GM19328 (cell line): ENCODE results near the gene PGS1.

ENCODE experiments used
- ATAC-seq: cut with Tn5 transposase; IDR thresholded peaks from one replicate; pipeline ENCODE4 v1.9.1; 2021; ENCODE audit warnings: mild to moderate bottlenecking, moderate library complexity; ENCODE audit not compliant: unreplicated experiment

The PGS1 gene

DNA sequence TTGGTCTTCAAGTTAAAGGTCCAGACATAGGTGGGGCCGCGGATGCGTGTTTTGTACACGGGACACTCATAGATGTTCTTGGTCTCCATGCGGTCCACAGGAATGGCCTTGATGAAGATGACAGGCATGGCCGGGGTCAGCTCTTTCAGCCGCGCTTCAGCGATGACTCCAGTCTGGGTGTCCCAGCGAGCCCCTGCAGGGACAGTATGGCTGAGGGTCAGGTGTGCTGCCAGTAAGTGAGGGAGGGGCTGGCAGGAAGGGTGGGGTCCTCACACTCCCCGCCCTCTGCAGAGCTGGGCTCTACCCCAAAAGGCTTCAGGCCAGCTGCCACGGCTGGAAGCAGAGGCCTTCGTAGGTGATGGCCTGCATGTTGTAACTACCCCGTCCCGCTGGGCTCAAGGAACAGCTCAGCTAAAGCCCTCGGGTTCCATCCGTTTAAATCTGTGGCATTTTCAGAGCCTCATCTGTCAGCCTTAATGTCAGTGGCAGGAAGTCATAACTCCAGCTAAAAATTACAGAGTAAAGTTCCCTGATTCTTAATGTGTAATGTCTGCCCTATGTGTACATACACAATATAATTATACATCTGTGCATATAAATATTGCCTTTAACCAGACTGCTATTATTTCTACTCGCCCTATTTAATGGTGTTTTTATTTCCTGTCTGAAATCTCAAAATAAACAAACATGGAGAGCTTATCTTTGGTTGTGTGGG is 45.7 kb downstream of the PGS1 start:
- ATAC-seq: no peak

DNA sequence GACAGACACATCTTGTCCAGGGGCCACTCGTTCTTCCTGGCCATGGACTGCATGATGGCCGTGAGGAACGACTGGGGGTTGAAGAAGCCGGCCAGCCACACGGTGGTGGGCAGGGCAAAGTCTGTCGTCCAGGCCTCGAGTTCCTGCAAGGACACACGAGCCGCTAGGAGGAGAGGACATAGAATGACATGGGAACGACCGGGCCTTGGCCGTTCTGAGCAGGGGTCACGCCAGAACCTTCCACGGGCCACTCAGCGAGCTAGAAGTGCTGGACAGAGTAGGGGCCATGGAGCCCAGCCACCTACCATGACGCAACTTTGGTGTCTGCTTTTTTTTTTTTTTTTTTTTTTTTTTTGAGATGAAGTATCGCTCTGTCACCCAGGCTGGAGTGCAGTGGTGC is 47.0 kb downstream of the PGS1 start:
- no peak for ATAC-seq

DNA sequence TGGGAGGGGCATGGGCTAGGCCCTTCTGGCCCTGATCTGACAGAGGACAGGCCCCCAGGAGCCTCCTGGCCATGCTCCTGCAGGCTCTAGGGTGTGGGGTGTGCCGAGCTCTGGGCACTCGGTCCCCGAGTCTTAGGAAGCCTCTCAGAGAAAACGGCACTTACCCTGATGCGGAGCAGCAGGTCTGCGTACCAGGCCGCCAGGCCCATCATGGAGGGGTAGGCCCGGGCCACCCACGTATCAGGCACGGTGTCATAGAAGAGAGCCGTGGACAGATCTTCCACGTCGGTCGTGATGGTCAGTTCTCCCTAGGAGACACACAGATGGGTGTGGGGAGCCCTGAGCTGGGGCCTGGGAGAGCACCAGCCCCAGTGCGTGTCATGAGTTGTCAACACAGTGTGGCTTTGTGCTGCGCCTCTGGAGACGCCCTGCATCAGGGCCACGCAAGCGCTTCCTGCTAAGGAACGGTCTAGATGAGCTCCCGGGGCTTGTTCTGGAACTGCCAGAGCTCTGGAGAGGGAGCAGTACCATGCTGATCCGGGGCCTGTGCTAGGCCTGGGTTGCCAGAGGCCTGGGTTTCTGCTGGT is 47.9 kb downstream of the PGS1 start:
- no peak for ATAC-seq

DNA sequence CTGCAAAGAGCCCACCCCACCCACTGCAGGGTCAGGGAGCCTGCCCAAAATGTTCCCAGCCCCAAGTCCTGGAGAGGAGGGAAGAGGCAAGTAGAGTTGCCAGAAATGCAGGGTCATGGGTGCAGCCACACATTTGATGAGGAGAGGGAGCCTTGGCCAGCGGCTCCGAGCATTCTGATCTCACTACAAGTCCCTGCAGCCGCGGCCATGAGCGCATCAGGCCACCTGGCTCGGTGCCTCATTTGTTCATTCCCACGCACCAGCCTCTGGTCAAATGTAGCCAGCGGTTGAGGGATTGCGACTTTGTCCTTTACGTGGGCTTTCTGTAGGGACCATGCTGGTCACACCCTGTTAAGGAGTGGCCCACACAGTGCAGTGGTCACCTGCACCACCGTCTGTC is 48.7 kb downstream of the PGS1 start:
- ATAC-seq: no peak

DNA sequence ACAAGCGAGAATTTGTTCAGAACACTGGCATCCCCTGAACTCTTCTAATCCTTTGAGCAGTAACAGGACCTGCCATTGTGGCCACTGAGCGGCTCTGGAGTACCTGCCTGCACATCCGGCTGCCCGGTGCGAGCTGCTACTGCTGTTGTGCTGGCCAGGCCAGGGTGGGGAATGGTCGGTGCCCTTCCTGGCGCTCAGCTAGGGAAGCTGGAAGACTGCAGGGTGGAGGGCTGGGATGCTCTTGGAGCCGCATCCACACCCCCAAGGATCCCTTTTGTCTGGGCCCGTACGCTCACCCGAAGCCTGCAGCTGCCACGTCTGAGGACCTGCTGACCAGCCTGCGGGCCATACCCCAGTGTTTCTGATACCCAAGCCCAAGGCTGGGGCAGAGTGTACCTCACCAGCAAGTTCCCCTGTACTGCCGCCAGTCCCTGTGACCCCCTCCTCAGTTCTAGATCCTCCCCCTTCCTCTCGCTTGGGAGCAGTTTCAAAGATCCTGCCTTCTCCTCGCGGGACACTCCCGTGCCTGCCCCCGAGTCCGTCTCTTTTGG is 49.7 kb downstream of the PGS1 start:
- no peak for ATAC-seq

DNA sequence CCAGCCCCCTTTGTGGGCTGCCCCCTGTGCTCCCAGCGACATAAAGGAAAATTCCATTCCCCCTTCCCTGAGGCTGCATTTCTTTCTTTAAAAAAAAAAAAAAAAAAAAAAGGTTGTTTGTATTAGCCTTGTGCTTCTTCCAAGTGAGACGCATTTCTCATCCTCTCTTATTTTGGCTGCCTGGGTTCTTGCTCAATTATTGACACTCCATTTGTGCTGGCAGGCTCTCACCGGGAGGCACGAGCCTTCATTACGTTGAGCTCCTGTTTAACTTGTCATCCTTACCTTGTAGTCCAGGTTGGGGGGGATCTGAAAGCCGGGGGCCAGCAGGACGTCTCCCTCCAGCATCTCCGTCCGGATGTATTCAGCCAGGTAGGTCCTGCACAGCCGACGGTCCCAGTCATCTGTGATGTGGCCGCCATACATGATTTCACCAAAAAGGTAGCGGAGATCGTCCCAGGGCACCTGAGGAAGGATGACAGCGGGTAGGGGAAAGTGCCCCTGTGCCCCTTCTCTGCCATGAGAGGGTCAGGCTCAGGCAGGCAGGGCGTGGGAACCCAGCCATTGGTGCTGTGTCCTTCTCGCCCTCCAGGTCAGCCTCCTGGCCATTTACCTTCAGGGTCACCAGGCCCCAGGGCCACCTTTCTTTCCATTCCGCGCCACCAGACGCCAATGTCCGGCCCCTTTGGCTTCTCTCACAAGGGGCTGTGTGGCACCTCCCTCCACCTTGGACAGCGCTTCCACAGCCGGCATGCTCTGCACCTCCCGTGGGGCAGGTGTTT is 50.6 kb downstream of the PGS1 start:
- ATAC-seq: no peak

DNA sequence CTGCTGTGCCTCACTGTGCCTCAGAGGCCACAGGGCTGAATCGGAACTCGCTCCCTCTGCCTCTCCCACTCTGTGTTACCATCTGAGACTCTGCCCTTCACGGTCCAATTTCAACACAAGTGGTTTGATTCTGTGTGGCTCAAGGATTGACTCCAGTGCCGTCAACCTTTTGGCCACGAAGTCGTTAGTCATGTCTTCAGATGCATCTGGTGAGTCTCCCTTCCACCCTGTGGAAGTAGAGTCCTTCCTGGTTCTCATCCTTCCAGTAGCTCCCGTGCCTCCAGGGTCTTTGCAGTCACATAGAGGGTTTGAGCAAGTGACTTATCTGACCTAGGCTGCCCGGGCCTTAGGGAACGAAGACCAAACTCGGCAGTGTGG is 51.2 kb downstream of the PGS1 start:
- no peak for ATAC-seq

DNA sequence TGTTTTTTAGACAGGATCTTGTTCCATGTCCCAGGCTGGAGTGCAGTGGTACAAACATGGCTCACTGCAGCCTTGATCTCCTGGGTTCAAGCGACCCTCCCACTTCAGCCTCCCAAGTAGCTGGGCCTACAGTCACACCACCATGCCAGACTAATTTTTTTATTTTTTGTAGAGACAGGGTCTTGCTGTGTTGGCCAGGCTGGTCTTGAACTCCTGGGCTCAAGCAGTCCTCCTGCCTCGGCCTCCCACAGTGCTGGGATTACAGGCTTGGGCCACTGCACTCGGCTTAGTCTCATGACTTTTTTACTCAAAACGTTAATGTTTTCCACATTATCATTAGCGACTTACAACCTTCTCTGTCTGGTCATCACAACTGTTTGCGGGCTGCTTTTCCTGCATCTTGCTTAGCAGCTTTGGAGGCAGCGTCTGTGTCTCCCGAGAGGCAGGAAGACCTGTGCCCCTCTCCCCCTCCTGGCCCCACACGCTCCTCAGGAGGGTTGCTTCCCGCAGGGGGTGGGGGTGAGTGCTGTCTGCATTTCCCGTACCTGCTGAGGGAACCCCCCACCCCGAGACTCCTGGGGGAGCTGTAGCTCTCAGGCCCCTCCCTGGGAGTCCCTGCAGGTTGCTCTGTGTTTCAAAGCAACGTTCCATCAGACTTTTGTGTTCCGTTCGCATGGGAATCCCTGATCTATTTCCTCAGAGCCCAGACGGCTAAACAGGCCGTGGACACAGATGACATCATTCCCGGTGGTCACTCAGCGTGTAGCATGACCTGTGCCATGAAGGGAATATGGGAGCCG is 52.6 kb downstream of the PGS1 start:
- no peak for ATAC-seq

DNA sequence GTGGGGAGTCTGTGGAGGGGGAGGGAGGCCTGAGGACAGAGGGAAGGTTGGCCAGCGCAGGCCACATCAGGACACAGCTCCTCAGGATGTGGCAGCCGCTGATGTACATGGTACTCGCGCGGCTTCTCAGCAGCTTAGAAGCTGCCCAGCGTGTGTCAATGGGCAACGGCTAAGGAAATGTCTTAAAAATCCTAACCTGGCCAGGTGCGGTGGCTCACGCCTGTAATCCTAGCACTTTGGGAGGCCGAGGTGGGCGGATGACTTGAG is 53.2 kb downstream of the PGS1 start:
- no peak for ATAC-seq

DNA sequence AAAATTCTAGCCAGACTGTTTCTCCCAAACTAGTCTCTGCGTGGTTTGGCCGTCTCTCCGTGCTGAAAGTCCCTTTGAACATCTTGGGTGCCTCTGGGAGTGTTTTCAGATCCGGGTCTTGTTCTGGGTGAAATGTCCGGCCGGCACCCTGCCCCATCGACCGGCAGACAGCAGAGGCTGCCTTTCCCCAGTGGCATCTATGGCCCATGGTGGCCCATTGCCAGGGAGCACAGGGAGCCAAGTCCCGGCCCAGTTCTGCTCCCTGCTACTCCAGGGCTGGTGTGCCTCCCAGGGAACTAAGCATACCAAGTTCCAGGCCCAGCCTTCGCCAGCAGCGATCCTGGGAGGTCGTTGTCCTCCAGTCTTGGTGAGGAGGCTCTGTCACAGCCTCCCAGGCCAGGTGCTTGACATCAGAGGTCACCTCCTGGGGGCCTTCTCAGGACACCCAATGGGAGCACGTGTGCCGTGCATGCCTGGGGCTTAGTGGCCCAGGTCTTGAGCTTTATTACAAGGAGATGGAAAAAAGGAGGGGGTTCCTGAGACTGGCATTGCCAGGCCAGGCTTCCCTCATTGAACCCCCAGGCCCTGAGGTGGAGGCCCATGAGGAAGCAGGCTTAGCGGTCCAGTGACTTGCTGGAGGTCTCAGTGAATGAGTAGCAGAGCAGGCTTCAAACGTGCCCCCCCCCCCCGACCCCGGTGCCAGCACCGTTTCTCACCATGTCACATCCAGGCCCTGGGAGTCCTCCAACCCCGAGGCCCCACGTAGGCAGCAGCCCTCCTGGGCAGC is 54.0 kb downstream of the PGS1 start:
- ATAC-seq: no peak

DNA sequence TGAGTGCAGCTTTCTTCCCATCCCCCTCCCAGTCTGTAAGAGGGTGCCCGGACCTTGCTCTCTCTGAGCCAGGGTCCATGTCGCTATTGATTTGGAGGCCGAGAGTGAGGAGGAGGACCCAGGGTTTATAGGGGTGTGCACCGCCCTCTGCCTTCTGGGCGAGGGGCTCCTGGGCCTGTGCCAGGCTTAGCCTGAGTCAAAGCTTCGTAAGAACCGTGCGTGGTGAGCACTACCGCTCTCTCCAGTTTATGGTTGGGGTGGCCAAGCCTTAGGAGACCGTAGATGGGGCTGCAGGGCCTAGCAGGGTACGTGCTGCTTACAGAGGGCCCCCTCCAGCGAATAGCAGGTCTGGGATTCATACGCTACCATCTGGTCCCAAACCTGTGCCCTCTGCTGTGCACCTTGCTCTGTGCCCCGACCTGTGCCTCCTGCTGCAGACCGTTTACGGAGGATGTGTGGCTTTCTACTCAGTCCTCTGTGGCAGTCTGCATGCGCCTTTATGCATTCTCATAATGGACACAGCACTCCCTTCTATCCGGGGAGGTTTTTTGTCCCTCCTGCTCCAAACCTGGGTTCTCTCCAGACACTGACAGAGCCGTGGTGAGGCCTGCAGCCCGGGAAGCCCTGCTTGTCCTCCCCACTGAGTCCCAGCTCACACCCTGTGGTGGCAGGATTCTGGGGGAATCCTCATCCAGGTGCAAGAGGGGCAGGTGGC is 54.7 kb downstream of the PGS1 start:
- no peak for ATAC-seq

DNA sequence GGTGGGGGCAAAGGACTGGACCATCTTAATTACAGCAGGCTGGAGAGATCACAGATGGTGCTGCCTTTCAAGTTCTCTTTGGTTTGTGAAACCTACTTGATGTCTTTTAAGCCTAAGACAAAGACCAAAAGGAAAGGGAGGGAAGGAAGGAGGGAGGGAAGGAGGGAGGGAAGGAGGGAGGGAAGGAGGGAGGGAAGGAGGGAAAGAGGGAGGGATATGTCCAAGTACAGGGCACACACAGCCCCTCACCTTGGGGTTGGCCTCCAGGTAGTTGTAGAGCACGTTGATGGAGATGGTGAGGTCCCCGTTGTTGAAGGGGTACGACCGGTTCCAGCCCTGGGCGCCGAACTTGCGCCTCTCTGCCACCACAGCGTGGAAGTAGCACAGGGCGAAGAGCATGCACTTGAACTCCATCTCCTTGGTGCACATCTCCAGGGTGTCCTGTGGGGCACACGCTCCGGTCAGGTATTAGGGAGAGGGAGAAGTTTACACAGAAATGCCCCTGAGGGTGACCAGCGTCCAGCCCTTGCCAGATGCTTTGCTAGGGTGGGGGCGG is 55.4 kb downstream of the PGS1 start:
- ATAC-seq: no peak

DNA sequence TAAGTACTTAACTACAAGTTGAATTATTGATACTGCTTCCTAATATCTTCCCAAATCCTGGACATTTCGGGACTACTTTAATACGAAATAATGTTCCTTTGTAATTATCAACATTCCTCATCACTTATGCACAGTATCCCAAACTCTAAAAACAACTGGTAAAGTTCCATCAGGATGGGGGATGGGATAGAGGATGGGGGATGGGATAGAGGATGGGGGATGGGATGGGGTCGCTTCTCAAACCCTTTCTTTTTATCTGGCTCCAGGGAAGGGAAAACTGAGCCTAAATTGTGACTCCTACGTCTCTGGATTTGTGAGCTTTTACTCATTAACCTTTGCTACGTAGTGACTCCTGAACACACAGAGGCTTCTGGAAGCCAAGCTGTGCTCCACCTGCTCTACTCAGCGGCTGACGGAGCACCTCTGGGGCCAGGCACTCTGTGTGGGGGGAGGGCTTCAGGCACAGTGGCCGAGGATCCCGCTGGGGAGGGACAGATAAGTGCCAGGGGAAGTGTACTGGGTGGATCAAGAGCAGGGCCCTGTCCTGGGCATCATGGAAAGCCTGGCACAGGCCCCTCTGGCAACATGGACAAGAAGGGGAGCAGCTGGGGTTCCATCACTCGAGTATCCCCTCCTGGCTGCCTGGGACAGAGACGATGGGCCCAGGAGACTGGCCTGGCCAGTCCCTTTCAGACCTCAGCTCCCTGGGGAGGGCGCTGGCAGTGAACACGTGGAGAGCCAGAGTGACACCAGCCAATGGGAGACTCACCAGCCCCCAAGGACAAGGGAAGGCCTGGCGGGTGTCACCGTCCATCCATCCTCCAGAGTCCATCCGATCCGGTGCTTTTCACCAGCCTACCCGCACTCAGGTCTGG is 56.2 kb downstream of the PGS1 start:
- no peak for ATAC-seq

DNA sequence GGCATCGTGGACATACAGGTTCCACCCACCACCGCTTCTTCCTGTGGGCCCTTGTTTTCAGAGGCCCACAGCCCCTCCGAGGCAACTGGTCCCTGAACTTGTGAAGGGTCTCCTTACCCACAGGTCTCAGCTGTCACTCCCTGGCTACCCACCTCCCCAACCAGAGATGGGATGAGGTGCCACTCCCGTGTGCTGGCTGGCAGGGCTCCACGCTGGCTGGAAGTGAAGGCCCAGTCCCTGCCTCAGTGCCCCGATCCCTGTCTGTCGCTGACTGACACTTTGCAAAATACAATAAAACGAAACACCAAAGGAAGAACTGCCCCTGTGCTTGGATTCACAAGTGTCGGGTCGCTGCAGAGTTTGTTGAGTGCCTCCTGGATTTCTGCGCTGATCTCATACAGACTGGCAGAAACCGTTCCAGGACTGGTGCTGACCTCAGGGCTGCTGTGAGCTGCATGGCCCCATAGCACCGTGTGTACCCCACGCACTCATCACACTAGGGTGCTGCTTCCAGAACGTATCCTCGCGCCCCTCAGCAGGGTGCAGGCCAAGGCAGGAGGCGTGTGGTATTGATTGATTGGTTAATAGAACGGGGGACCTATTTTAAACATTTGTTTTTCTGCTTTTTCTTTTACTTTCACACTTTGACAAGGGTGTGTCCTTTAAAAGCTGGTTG is 57.0 kb downstream of the PGS1 start:
- ATAC-seq: no peak

DNA sequence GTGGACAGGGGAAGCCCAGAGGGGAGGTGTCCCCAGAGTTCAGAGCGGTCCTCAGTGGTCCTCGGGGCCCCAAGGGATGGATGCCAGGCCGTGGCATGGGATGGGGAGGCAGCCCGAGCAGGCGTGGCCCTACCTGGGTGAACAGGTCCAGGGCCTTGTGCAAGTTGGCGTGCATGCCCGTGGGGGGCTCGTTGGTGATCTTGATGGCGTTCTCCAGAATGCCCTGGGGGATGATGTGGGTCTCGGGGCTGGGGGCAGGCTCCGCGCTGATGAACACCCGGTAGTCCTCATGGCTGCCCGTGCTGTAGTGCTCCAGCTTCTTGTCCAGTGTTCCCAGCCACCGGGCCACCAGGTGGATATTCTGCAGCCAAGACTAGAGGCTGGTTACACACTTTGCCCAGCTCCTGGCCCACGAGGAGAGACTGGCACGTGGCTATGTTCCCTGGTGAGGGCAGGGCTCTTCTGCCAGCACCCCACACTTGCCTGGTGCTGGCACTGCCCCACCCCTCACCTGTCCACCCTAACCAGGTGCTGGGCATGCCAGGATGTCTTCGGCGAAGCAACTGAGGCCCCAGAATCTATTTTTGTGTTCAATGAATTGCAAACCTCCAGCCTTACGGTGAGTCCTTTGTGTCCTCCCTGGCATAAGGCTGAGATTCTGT is 59.2 kb downstream of the PGS1 start:
- ATAC-seq: no peak

DNA sequence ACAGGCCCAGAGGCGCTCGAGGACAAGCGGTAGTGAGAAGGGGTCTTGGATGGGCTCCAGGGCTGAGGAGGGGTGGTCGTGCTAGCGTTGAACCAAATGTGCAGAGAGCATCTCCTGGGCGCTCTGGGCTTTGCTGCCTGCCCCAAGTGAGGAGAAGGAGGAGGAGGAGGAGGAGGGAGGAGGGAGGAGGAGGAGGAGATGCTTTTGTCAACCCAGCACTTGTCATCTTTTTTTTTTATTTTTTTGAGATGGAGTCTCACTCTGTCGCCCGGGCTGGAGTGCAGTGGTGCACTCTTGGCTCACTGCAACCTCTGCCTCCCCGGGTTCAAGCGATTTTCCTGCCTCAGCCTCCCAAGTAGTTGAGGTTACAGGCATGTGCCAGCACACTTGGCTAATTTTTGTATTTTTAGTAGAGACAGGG is 59.8 kb downstream of the PGS1 start:
- no peak for ATAC-seq

DNA sequence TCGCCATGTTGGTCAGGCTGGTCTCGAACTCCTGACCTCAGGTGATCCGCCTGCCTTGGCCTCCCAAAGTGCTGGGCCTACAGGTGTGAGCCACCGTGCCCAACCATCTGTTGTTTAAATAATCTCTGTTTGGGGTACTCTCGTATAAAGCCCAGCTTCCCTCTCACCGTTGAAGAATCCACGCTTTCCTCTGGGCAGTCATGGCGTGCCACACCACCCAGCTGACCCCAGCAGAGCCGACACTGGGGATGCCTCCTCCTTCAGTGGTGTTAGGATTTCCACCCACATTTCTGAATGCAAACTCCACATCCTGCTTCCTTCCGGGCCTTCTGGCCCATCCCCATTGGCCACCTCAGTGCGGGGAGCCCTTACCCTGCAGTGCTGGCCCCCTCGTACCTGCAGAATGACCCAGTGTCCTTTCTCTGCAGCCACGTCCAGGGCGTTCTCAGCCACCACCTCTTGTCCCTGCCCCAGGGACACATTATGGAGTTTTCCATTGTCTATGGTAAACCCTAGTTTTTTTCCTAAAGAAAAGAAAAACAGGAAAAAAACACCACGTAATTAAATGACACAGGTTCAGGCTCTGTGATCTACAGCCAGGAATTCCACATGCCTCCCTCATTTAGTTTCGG is 60.4 kb downstream of the PGS1 start:
- no peak for ATAC-seq
